Measurements from ENCODE around the gene PPFIA2. TPM values are rescaled to one million over a fixed set of nuclear protein-coding genes. Genes with fewer than 3 reads are reported as not detected.

Gene PPFIA2
- polyA plus RNA-seq, 1 donor, result 5.0 TPM

- peak; percentile 52 for DNase-seq
These were observed 308.0 kb downstream of the PPFIA2 start for GRCh38 chr12:81450920-81451739.

- DNase-seq, result no peak
These were observed 317.5 kb downstream of the PPFIA2 start for GRCh38 chr12:81441629-81442028.

- no peak for DNase-seq
These were observed 319.1 kb downstream of the PPFIA2 start for GRCh38 chr12:81440001-81440400.

- no peak for DNase-seq
These were observed 319.8 kb downstream of the PPFIA2 start for GRCh38 chr12:81439344-81439743.

- DNase-seq, result no peak
These were observed 342.1 kb downstream of the PPFIA2 start for GRCh38 chr12:81417056-81417455.

- no peak for DNase-seq
These were observed 342.6 kb downstream of the PPFIA2 start for GRCh38 chr12:81416571-81416970.

- DNase-seq, result no peak
These were observed 344.7 kb downstream of the PPFIA2 start for GRCh38 chr12:81414441-81414840.

GRCh38 chr12:81412940-81413339 lies 346.2 kb downstream of the PPFIA2 start:
- no peak for DNase-seq

GRCh38 chr12:81403348-81403747 lies 355.8 kb downstream of the PPFIA2 start:
- no peak for DNase-seq

GRCh38 chr12:81401241-81401640 lies 357.9 kb downstream of the PPFIA2 start:
- no peak for DNase-seq

GRCh38 chr12:81400024-81400423 lies 359.1 kb downstream of the PPFIA2 start:
- DNase-seq, result no peak

GRCh38 chr12:81395431-81395830 lies 363.7 kb downstream of the PPFIA2 start:
- no peak for DNase-seq

GRCh38 chr12:81389550-81390099 lies 369.5 kb downstream of the PPFIA2 start:
- no peak for DNase-seq

GRCh38 chr12:81386101-81386500 lies 373.0 kb downstream of the PPFIA2 start:
- DNase-seq, result no peak

- DNase-seq, result no peak
These were observed 377.2 kb downstream of the PPFIA2 start for GRCh38 chr12:81381951-81382350.

GRCh38 chr12:81378601-81379285 lies 380.4 kb downstream of the PPFIA2 start:
- no peak for DNase-seq

- DNase-seq, result no peak
These were observed 381.4 kb downstream of the PPFIA2 start for GRCh38 chr12:81377771-81378170.

GRCh38 chr12:81375969-81376368 lies 383.2 kb downstream of the PPFIA2 start:
- no peak for DNase-seq

- DNase-seq, result no peak
These were observed 388.7 kb downstream of the PPFIA2 start for GRCh38 chr12:81370456-81370855.

- no peak for DNase-seq
These were observed 390.0 kb downstream of the PPFIA2 start for GRCh38 chr12:81369175-81369574.

- DNase-seq, result no peak
These were observed 393.9 kb downstream of the PPFIA2 start for GRCh38 chr12:81365284-81365683.

GRCh38 chr12:81360916-81361315 lies 398.2 kb downstream of the PPFIA2 start:
- no peak for DNase-seq

- DNase-seq, result no peak
These were observed 399.4 kb downstream of the PPFIA2 start for GRCh38 chr12:81359736-81360135.

All from left kidney (tissue), 2 donors.